NCI-H82 treated with DMSO at 0.1 percent for 48 hours (cell line): ENCODE results near the gene CLCN4.

ENCODE experiments used
- DNase-seq: peaks from one replicate; lab custom pipeline; 2025; ENCODE audit not compliant: unreplicated experiment; lab: John Stamatoyannopoulos, UW

Gene CLCN4

GRCh38 chrX:10129229-10129628 is 27.5 kb upstream of the CLCN4 start:
- no peak for DNase-seq

GRCh38 chrX:10130354-10130753 is 26.4 kb upstream of the CLCN4 start:
- DNase-seq = no peak

GRCh38 chrX:10133980-10134676 is 22.6 kb upstream of the CLCN4 start:
- DNase-seq = no peak

- no peak for DNase-seq
These were observed 21.9 kb upstream of the CLCN4 start for GRCh38 chrX:10134921-10135320.

GRCh38 chrX:10135561-10136399 is 21.0 kb upstream of the CLCN4 start:
- DNase-seq = no peak

GRCh38 chrX:10138726-10139125 is 18.0 kb upstream of the CLCN4 start:
- no peak for DNase-seq

GRCh38 chrX:10140264-10140663 is 16.5 kb upstream of the CLCN4 start:
- DNase-seq = no peak

- no peak for DNase-seq
These were observed 14.7 kb upstream of the CLCN4 start for GRCh38 chrX:10142041-10142599.

- no peak for DNase-seq
These were observed 13.4 kb upstream of the CLCN4 start for GRCh38 chrX:10143071-10143983.

- DNase-seq = peak; percentile 95
These were observed 10.4 kb upstream of the CLCN4 start for GRCh38 chrX:10146346-10146745.

- DNase-seq = no peak
These were observed 4.7 kb upstream of the CLCN4 start for GRCh38 chrX:10152086-10152485.

- no peak for DNase-seq
These were observed 1.6 kb upstream of the CLCN4 start for GRCh38 chrX:10155137-10155536.

- no peak for DNase-seq
These were observed 212 bp downstream of the CLCN4 start for GRCh38 chrX:10157032-10157341.

- no peak for DNase-seq
These were observed 768 bp downstream of the CLCN4 start for GRCh38 chrX:10157543-10157942.

GRCh38 chrX:10158279-10159144 is 1.7 kb downstream of the CLCN4 start:
- DNase-seq = no peak

GRCh38 chrX:10159145-10159468 is 2.3 kb downstream of the CLCN4 start:
- DNase-seq = peak; percentile 59

GRCh38 chrX:10160211-10160610 is 3.4 kb downstream of the CLCN4 start:
- no peak for DNase-seq

- DNase-seq = no peak
These were observed 6.3 kb downstream of the CLCN4 start for GRCh38 chrX:10163031-10163430.

GRCh38 chrX:10164879-10165278 is 8.1 kb downstream of the CLCN4 start:
- DNase-seq = no peak

- DNase-seq = no peak
These were observed 8.9 kb downstream of the CLCN4 start for GRCh38 chrX:10165580-10166247.
